IMR-90 (cell line): ENCODE data around the gene ZBTB46. TPM values are rescaled to one million over a fixed set of nuclear protein-coding genes. Genes with fewer than 3 reads are reported as not detected.

ENCODE experiments used
- ATAC-seq: fragments of 200-7000 bp; cut with Tn5 transposase; 2 replicates; pipeline ENCODE4 v1.9.1; 2020; ENCODE audit warnings: low read depth, mild to moderate bottlenecking, moderate library complexity
- BruUV-seq: library from RNA; stranded (reverse); fragments of 400-500 nt; replicated peaks from 2 replicates; lab custom pipeline; 2021; lab: Mats Ljungman, UMichigan
- CTCF ChIA-PET: fragments of 300-600 bp; formaldehyde crosslinking; extraction: SDS; loops from one replicate; lab custom pipeline; 2021; ENCODE audit warnings: antibody characterized with exemption; lab: Yijun Ruan, JAX
- POLR2A ChIA-PET: fragments of 300-600 bp; sonication (Branson Sonifier 250); formaldehyde crosslinking; loops from one replicate; lab custom pipeline; 2022; ENCODE audit warnings: antibody characterized with exemption; ENCODE audit not compliant: unreplicated experiment; lab: Charles Lee
- DNase-seq: peaks from one replicate; pipeline ENCODE4 v3.0.0; 2013
- H2AFZ ChIP-seq: replicated peaks from 2 replicates; pipeline ENCODE3; 2013; ENCODE audit warnings: low read length, mild to moderate bottlenecking; ENCODE audit not compliant: poor library complexity
- H2AK5ac ChIP-seq: 2 replicates; pipeline ENCODE4 v1.6.1; 2013; ENCODE audit warnings: low read depth, low read length, inconsistent platforms
- H2AK9ac ChIP-seq: replicated peaks from 2 replicates; pipeline ENCODE3; 2013; ENCODE audit warnings: mild to moderate bottlenecking, low read depth, low read length, moderate library complexity; ENCODE audit not compliant: poor library complexity
- H2BK120ac ChIP-seq: 2 replicates; pipeline ENCODE4 v1.6.1; 2013; ENCODE audit warnings: low read depth, low read length, inconsistent platforms
- H2BK15ac ChIP-seq: 3 replicates; pipeline ENCODE4 v1.6.1; 2013; ENCODE audit warnings: low read depth, low read length, inconsistent platforms
- H2BK20ac ChIP-seq: 2 replicates; pipeline ENCODE4 v1.6.1; 2013; ENCODE audit warnings: low read depth, mild to moderate bottlenecking, inconsistent platforms, low read length, moderate library complexity
- H2BK5ac ChIP-seq: 2 replicates; pipeline ENCODE4 v1.6.1; 2013; ENCODE audit warnings: mild to moderate bottlenecking, low read depth, low read length, inconsistent platforms; ENCODE audit not compliant: poor library complexity, severe bottlenecking
- H3K14ac ChIP-seq: replicated peaks from 2 replicates; pipeline ENCODE4 v1.6.1; 2013; ENCODE audit warnings: low read depth, low read length, inconsistent platforms
- H3K18ac ChIP-seq: 2 replicates; pipeline ENCODE4 v1.6.1; 2013; ENCODE audit warnings: low read depth, low read length, control low read depth
- H3K23ac ChIP-seq: 2 replicates; pipeline ENCODE4 v1.6.1; 2013; ENCODE audit warnings: low read depth, low read length, inconsistent platforms
- H3K27ac ChIP-seq: 2 replicates; pipeline ENCODE4 v1.5.1; 2013; ENCODE audit warnings: mild to moderate bottlenecking, control low read depth, low read length; ENCODE audit not compliant: insufficient read depth
- H3K27me3 ChIP-seq: 2 replicates; pipeline ENCODE4 v1.6.1; 2013; ENCODE audit warnings: low read length; ENCODE audit not compliant: control insufficient read depth, insufficient read depth
- H3K36me3 ChIP-seq: 2 replicates; pipeline ENCODE4 v1.6.1; 2013; ENCODE audit warnings: low read length, mixed read lengths; ENCODE audit not compliant: control insufficient read depth, insufficient read depth
- H3K4ac ChIP-seq: 2 replicates; pipeline ENCODE4 v1.6.1; 2013; ENCODE audit warnings: low read depth, low read length, inconsistent platforms
- H3K4me1 ChIP-seq: 2 replicates; pipeline ENCODE4 v1.6.1; 2013; ENCODE audit warnings: low read length, mixed read lengths; ENCODE audit not compliant: control insufficient read depth, insufficient read depth
- H3K4me2 ChIP-seq: 2 replicates; pipeline ENCODE4 v1.6.1; 2013; ENCODE audit warnings: low read depth, mild to moderate bottlenecking, control low read depth, low read length, moderate library complexity
- H3K4me3 ChIP-seq: 2 replicates; pipeline ENCODE4 v1.5.1; 2013; ENCODE audit warnings: low read depth, mild to moderate bottlenecking, control low read depth, low read length, moderate library complexity; ENCODE audit not compliant: insufficient read depth
- H3K56ac ChIP-seq: 2 replicates; pipeline ENCODE4 v1.6.1; 2013; ENCODE audit warnings: low read length, inconsistent platforms; ENCODE audit not compliant: insufficient read depth; ENCODE audit errors: extremely low read depth
- H3K79me1 ChIP-seq, 2 experiments: 2 replicates each; pipeline ENCODE4 v1.6.1; 2013; ENCODE audit warnings: low read length in 2 of 2, inconsistent platforms in 1 of 2, low read depth in 1 of 2
- H3K9ac ChIP-seq: 2 replicates; pipeline ENCODE4 v1.6.1; 2013; ENCODE audit warnings: low read depth, low read length, control low read depth
- H3K9me1 ChIP-seq: 2 replicates; pipeline ENCODE4 v1.6.1; 2013; ENCODE audit warnings: low read length, inconsistent platforms; ENCODE audit not compliant: insufficient read depth
- H3K9me3 ChIP-seq: 2 replicates; pipeline ENCODE4 v1.6.1; 2013; ENCODE audit warnings: low read length; ENCODE audit not compliant: control insufficient read depth, insufficient read depth
- H4K20me1 ChIP-seq: 2 replicates; pipeline ENCODE4 v1.6.1; 2013; ENCODE audit warnings: low read length, inconsistent platforms; ENCODE audit not compliant: insufficient read depth
- H4K5ac ChIP-seq: 2 replicates; pipeline ENCODE4 v1.6.1; 2013; ENCODE audit warnings: mild to moderate bottlenecking, low read depth, low read length, control low read depth
- H4K8ac ChIP-seq, 2 experiments: 2 replicates each; pipeline ENCODE4 v1.6.1; 2013; ENCODE audit warnings: low read depth in 2 of 2, low read length in 2 of 2, control low read depth in 1 of 2, inconsistent platforms in 1 of 2
- H4K91ac ChIP-seq: 2 replicates; pipeline ENCODE4 v1.6.1; 2013; ENCODE audit warnings: low read depth, low read length, inconsistent platforms; ENCODE audit not compliant: insufficient read depth
- ELK1 ChIP-seq: fragments of 150-350 bp; IDR thresholded peaks from 2 replicates; pipeline ENCODE4 v1.6.1; 2016; ENCODE audit warnings: low read depth, mild to moderate bottlenecking, low read length, moderate library complexity, borderline replicate concordance
- WGBS, 2 experiments: methylation state at CpG; one replicate each; pipeline versions ENCODE4 v1.1.5 to v1.1.7; 2013; ENCODE audit warnings: missing lambda C conversion rate in 2 of 2; ENCODE audit not compliant: insufficient read length in 1 of 2; ENCODE audit errors: extremely low coverage in 2 of 2; 5-methylcytosine and 5-hydroxymethylcytosine counted together
- dilution Hi-C: fragments of 300-500 bp; cut with HindIII; formaldehyde crosslinking; loops from one replicate; pipeline ENCODE4 v1.14.3; 2018; ENCODE audit warnings: low sequenced_read_pairs; ENCODE audit not compliant: unreplicated experiment
- in situ Hi-C: fragments of 300-500 bp; cut with MboI; formaldehyde crosslinking; loops from 3 replicates; pipeline ENCODE4 v1.14.3; 2019; ENCODE audit warnings: low sequenced_read_pairs, inconsistent platforms, mixed read lengths
- intact Hi-C: fragments of 100-400 bp; cut with micrococcal nuclease; formaldehyde crosslinking; loops from 2 replicates; pipeline ENCODE4 v1.10.0; 2022
- polyA plus RNA-seq, 3 experiments: library from polyadenylated mRNA; depleted of rRNA; stranded (reverse); fragments of >200 nt; gene quantifications; 2 replicates each; pipeline ENCODE4 v1.2.3, GENCODE V29; 2012; ENCODE audit warnings: low replicate concordance in 1 of 3
- total RNA-seq: library from RNA; depleted of rRNA; stranded (reverse); fragments of >200 nt; gene quantifications from 2 replicates; pipeline ENCODE4 v1.2.3, GENCODE V29; 2012

ZBTB46 gene
- total and polyA plus RNA-seq, 2 of the 4 experiments (the other 2 are of a cell fraction): 4.2 to 14.9 TPM

GRCh38 chr20:63746751-63747315, 84.2 kb downstream of the ZBTB46 start:
- Histone ChIP-seq H2BK5ac (no peak overlapping the region), H2BK20ac (no peak overlapping the region), H4K5ac (no peak overlapping the region), H3K4me3 (no peak overlapping the region), H3K14ac (no peak overlapping the region), H3K36me3 (peaks cover 24% of the 10 kb centered on the region; the same call in 1 of the 2 replicates), H3K79me1 (peaks cover 0 to under 1% of the 10 kb centered on the region in 2 experiments; a peak in 1 of 4 replicates), H2AFZ (no peak overlapping the region), H3K4ac (no peak overlapping the region), H3K9me3 (no peaks in the 10 kb centered on the region), H2BK15ac (no peak overlapping the region), H2BK120ac (no peak overlapping the region), H4K91ac (no peak overlapping the region), H3K9me1 (no peaks in the 10 kb centered on the region), H4K20me1 (no peaks in the 10 kb centered on the region; the same call in 1 of the 2 replicates), H3K4me1 (no peaks in the 10 kb centered on the region), H3K27me3 (no peaks in the 10 kb centered on the region), H3K27ac (no peak overlapping the region), H3K4me2 (no peak overlapping the region), H3K9ac (no peak overlapping the region), H3K56ac (no peak overlapping the region), H2AK5ac (no peak overlapping the region), H2AK9ac (no peak overlapping the region), H3K18ac (no peak overlapping the region), H3K23ac (no peak overlapping the region), H4K8ac (no peak overlapping the region)
- dilution Hi-C loops: no loop called here
- in situ Hi-C loops: no loop called here
- ATAC-seq (no peak), DNase-seq (no peak)
- BruUV-seq: no TSS peak
- no peak for TF ChIP-seq ELK1
- intact Hi-C loops: no loop called here
- POLR2A ChIA-PET: no interaction called here
- 95% methylated on average over 11 of the region's 47 CpGs; no CpG with 5 or more reads in 1 of the 2 experiments for WGBS, 2 experiments
- CTCF ChIA-PET: no interaction called here
